DOHH2 (cell line): ENCODE results near the gene NEK3.

Experiments used
- H3F3A ChIP-seq: fragments of 200-600 bp; sonication (generic), shearing (Covaris generic); 2 replicates; pipeline ENCODE4 v1.6.0; 2016; ENCODE audit warnings: antibody characterized with exemption, mild to moderate bottlenecking; ENCODE audit not compliant: control insufficient read depth, insufficient read depth
- H3K27ac ChIP-seq: fragments of 200-600 bp; sonication (generic); 2 replicates; pipeline ENCODE4 v1.5.1; 2014; ENCODE audit warnings: low read depth, mild to moderate bottlenecking, low read length, moderate library complexity
- H3K27me3 ChIP-seq: fragments of 200-600 bp; sonication (generic); 2 replicates; pipeline ENCODE4 v1.6.1; 2014; ENCODE audit warnings: mild to moderate bottlenecking, low read length, mixed read lengths; ENCODE audit not compliant: control insufficient read depth
- H3K36me3 ChIP-seq: fragments of 200-600 bp; sonication (generic); 2 replicates; pipeline ENCODE4 v1.6.1; 2014; ENCODE audit warnings: mild to moderate bottlenecking, low read length, moderate library complexity, mixed read lengths; ENCODE audit not compliant: control insufficient read depth
- H3K4me1 ChIP-seq: fragments of 200-600 bp; sonication (generic); 2 replicates; pipeline ENCODE4 v1.6.1; 2014; ENCODE audit warnings: mild to moderate bottlenecking, low read length, mixed read lengths; ENCODE audit not compliant: control insufficient read depth
- H3K4me2 ChIP-seq: fragments of 200-600 bp; sonication (generic); 2 replicates; pipeline ENCODE4 v1.6.0; 2014; ENCODE audit warnings: mild to moderate bottlenecking, low read length, moderate library complexity
- H3K4me3 ChIP-seq: fragments of 200-600 bp; sonication (generic); 2 replicates; pipeline ENCODE4 v1.5.1; 2014; ENCODE audit warnings: mild to moderate bottlenecking, low read length, mixed read lengths
- H3K79me2 ChIP-seq: fragments of 200-600 bp; sonication (generic); 2 replicates; pipeline ENCODE4 v1.6.1; 2014; ENCODE audit warnings: mild to moderate bottlenecking, low read length, mixed read lengths; ENCODE audit not compliant: control insufficient read depth
- H3K9me2 ChIP-seq: fragments of 200-600 bp; sonication (generic); replicated peaks from 2 replicates; pipeline ENCODE4 v1.6.1; 2014; ENCODE audit warnings: mild to moderate bottlenecking, low read length, mixed read lengths; ENCODE audit not compliant: control insufficient read depth
- H3K9me3 ChIP-seq: fragments of 200-600 bp; sonication (generic); 2 replicates; pipeline ENCODE4 v1.6.1; 2014; ENCODE audit warnings: antibody characterized with exemption, low read length, mixed read lengths; ENCODE audit not compliant: control insufficient read depth, insufficient read depth
- H4K20me1 ChIP-seq: fragments of 200-600 bp; sonication (generic); 2 replicates; pipeline ENCODE4 v1.6.0; 2014; ENCODE audit warnings: low read depth, mild to moderate bottlenecking, antibody characterized with exemption, low read length, moderate library complexity; ENCODE audit not compliant: control insufficient read depth, insufficient read depth
- EZH2phosphoT487 ChIP-seq: fragments of 200-600 bp; sonication (generic); IDR thresholded peaks from 2 replicates; pipeline ENCODE4 v1.6.1; 2017; ENCODE audit warnings: borderline replicate concordance, mild to moderate bottlenecking, antibody characterized with exemption, low read length, moderate library complexity, mixed read lengths
- TF ChIP-seq, protein P1 (sequence below): fragments of 200-600 bp; sonication (generic); IDR thresholded peaks from one replicate; pipeline ENCODE4 v1.5.1; 2014; ENCODE audit warnings: antibody characterized with exemption, mild to moderate bottlenecking, low read depth, low read length; ENCODE audit not compliant: poor library complexity, severe bottlenecking

The NEK3 gene

DNA sequence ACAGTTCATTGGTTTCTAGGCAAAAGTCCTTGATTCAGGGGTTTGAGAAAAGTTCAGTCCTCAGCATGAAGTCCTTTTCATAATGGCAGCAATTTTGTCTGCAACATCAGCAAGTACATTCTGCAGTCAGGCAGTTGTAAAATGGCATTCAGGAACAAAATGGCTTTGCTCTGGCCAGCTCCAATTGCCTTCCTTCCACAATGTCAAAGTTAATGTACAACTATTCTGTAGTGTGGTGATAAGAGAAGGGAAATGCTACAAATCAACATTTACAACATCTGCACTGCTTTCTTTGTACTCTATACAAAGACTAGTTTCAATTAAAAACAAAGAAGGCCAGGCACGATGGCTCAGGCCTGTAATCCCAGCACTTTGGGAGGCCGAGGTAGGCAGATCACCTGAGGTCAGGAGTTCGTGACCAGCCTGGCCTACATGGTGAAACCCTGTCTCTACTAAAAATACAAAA, 1.8 kb upstream of the NEK3 start:
- Histone ChIP-seq H3K4me3 (no peak overlapping the region), H3K9me2 (no peaks in the 10 kb centered on the region), H3K79me2 (no peaks in the 10 kb centered on the region), H4K20me1 (no peaks in the 10 kb centered on the region), H3K27ac (no peak overlapping the region), H3K4me2 (no peak overlapping the region), H3K36me3 (no peaks in the 10 kb centered on the region), H3K27me3 (peaks cover 26% of the 10 kb centered on the region), H3K4me1 (peaks cover 15% of the 10 kb centered on the region), H3K9me3 (no peaks in the 10 kb centered on the region), H3F3A (no peaks in the 10 kb centered on the region)
- TF ChIP-seq, protein P1, sequence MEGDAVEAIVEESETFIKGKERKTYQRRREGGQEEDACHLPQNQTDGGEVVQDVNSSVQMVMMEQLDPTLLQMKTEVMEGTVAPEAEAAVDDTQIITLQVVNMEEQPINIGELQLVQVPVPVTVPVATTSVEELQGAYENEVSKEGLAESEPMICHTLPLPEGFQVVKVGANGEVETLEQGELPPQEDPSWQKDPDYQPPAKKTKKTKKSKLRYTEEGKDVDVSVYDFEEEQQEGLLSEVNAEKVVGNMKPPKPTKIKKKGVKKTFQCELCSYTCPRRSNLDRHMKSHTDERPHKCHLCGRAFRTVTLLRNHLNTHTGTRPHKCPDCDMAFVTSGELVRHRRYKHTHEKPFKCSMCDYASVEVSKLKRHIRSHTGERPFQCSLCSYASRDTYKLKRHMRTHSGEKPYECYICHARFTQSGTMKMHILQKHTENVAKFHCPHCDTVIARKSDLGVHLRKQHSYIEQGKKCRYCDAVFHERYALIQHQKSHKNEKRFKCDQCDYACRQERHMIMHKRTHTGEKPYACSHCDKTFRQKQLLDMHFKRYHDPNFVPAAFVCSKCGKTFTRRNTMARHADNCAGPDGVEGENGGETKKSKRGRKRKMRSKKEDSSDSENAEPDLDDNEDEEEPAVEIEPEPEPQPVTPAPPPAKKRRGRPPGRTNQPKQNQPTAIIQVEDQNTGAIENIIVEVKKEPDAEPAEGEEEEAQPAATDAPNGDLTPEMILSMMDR: no peak
- TF ChIP-seq EZH2phosphoT487: no peak

- Histone ChIP-seq H3F3A (no peaks in the 10 kb centered on the region), H3K27ac (no peak overlapping the region), H3K79me2 (no peaks in the 10 kb centered on the region), H3K4me2 (no peak overlapping the region), H3K4me3 (no peak overlapping the region), H3K4me1 (peaks cover 15% of the 10 kb centered on the region), H4K20me1 (no peaks in the 10 kb centered on the region), H3K27me3 (peaks cover 26% of the 10 kb centered on the region), H3K36me3 (no peaks in the 10 kb centered on the region), H3K9me3 (no peaks in the 10 kb centered on the region), H3K9me2 (no peaks in the 10 kb centered on the region)
- no peak for TF ChIP-seq EZH2phosphoT487
- TF ChIP-seq, protein P1: no peak
Measured at GRCh38 chr13:52160506-52160905, 1.1 kb upstream of the NEK3 start.

DNA sequence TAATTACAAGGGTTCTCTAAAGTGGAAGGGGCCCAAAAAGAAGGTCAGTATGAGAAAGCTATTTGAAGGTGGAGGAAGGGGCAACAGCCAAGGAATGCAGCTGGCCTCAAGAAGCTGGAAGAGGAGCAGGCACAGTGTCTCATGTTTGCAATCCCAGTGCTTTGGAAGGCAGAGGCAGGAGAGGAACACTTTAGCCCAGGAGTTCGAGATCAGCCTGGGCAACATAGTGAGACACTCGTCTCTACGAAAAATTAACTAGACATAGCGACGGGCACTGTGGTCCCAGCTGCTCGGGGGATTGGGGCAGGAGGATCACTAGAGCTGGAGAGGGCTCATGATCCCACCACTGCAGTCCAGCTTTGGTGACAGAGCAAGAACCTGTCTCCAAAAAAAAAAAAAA, 656 bp upstream of the NEK3 start:
- Histone ChIP-seq H3K9me2 (no peaks in the 10 kb centered on the region), H3K4me3 (peak overlapping the region; percentile 82), H4K20me1 (no peaks in the 10 kb centered on the region), H3K27ac (no peak overlapping the region), H3K4me1 (peaks cover 15% of the 10 kb centered on the region), H3K36me3 (no peaks in the 10 kb centered on the region), H3K27me3 (peaks cover 26% of the 10 kb centered on the region), H3K79me2 (no peaks in the 10 kb centered on the region), H3F3A (no peaks in the 10 kb centered on the region), H3K4me2 (peak overlapping the region; percentile 87), H3K9me3 (no peaks in the 10 kb centered on the region)
- no peak for TF ChIP-seq EZH2phosphoT487
- TF ChIP-seq, protein P1: no peak
